CD4-positive, alpha-beta T cell treated with Interferon alpha-2 for 1 hour (primary cell): ENCODE measurements around the gene VMP1.
A peak's percentile ranks its signal among the peaks of the same experiment; 100 is the strongest.
"Not testable (repeated sequence)": the region's sequence is repeated elsewhere in the genome, so short reads cannot be mapped to it uniquely, and the experiment has no call there.

Source experiments
- DNase-seq, 2 donors: peaks; one replicate each; pipeline ENCODE4 v3.0.0-alpha.2; 2020 to 2022

VMP1 gene

DNA sequence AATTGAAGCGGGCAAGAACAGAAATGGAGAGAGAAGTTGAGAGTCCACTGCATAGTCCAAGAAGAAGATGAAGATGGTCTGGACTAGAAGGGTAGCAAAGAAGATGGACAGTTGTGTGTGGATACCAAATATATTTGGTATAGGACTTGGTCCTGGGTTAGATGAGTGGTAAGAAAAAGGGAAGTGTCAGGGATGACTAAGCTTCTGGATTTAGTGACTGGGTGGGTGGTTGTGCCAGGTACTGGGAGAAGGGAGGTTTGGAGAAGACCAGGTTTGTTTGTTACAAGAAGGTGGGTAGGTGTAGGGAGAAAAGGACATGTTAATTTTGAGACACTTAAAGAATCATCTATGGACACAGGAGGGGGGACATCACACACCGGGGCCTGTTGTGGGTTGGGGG, 5.4 kb downstream of the VMP1 start:
- no peak for DNase-seq

DNA sequence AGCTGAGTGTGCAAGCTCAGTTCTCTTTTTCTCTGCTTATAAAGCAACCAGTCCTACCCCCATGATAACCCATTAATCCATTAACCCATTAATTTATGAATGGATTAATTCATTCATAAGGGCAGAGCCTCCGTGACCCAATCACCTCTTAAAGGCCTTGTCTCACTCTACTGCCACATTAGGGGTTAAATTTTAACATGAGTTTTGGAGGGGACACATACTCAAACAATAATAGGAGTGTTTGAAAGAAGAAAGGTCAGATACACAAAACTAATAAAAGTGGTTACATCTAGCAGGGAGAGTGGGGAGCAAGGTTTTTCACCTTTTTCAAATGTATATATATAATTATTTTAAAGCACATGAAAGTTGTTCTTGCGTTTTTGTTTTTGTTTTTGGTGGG, 6.8 kb downstream of the VMP1 start:
- no peak for DNase-seq

DNA sequence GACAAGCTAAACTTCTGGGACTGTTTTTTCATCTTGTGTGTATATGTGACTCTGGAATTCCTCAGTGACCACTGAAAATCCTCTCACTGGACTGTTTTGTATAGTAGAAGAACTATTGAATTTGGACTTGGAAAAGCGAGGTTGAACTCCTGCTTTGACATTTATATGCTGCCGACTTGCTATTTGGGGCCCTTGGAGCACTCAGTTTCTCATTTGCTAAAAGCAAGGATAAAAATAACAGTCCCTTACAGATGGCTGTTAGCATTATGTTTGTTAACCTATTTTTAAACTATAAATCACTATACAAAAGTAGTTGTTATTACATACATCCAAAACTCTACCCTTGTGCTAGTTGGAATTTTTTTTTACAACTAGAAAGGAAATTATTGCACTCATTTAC, 9.0 kb downstream of the VMP1 start:
- no peak for DNase-seq

DNA sequence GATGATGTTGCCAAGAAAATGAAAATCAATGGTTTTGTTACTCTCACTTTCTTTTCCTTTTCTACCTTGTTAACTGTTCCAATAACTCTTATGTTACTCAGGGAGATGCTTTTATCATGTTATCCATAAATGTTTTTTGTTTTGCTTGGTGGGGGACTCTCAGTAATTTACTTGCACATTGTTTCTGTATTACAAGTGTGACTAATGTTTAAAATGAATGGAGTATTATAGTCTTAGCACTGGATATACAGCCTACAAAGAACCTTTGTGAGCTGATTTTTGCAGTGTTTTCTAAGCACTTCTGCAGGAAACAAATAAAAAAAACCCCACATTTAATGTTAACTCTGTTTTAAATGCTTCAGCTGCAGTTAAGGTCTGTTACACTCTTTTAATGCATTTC, 12.1 kb downstream of the VMP1 start:
- no peak for DNase-seq

DNA sequence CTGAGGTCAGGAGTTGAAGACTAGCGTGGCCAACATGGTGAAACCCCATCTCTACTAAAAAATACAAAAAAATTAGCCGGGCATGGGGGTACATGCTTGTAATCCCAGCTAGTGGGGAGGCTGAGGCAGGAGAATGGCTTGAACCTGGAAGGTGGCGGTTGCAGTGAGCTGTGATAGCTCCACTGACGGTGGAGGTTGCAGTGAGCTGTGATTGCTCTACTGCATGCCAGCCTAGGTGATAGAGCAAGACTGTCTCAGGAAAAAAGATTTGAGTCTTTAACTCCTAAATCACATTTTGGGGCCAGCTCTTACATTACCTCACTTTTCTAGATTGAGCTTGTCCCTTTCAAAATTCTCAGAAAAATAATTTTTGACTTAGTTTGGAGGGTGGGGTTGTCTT, 15.2 kb downstream of the VMP1 start:
- no peak for DNase-seq

DNA sequence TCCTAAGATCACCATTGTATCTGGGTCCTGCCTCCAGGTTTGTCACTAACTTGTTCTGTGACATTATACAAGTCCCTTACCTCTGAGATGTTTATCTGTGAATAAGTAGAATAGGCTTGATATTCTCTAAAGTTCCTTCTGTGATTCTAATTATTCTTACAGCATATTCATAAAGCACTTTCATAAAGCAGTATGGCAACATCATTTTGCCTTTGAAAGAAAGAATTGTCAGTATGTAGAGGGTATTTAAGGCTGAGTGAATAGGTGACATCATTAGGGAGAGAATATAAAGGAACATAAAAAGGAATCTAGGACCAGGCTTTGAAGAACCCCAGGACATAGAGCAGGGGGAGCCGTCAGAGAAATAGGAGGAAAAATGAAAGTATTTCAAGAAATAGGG, 15.6 kb downstream of the VMP1 start:
- DNase-seq, result no peak

DNA sequence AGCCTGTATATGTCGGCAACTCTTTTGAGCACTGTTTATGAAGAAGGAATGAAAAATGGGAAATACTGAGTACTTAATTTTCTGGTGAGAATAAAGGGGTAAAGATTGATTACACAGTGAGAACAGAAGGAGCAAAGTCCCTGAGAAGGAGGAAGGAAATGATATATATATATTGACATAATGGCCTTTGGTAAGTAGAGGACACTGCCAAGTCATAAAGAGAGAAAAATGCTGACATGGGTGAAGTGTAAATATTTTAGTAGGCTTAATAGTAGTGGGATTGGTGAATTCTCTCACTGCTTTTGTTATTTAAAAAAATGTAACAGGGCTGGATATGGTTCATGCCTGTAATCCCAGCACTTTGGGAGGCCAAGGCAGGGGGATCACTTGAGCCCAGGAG, 16.2 kb downstream of the VMP1 start:
- no peak for DNase-seq

DNA sequence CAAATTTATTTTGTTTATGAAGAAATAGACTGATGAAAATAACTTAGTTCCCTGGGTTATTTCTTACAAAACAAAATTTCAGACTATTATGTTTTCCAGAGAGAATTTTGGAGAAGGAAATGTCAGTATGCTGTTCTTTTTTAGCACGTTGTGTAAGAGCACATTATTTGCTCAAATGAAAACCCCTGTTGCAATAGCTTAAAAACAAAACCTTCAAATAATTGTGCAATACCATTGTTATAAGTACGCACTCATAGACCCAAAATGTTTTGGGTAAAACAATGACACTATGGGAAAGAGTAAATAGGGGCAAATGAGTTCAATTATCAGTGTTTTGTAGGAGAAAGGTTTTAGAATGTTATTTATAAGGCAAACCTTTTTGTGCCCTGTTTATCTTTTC, 18.2 kb downstream of the VMP1 start:
- DNase-seq, result no peak

DNA sequence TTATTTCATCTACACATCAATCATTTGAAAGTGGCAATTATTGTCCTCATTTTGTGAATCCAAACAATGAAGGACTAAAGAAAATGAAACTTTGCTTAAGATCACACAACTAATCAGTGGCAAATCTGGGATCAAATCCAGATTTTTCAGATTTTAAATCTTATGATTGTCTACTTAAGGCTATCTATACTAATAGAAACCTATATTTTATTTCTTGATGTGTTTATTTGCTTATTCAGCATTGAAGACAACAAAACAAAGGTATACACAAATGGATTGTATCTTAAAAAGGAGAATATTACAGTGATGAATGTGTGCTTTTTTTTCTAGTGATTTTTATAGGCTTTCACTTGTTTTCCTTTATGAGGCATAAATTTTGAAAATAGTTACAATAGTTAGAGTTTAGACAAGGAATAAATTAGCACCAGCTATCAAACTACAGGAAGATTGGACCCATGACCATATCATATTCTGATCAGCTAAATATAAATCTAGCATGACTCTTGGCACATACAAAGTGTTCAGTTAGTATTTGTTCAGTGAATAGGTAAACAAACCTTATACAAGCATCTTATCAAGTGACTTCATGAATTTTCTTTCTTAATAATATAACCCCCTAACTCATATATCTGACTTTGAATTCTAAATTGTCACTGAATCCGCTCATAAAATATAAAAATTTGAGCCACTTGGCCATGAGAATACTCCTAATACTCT, 20.5 kb downstream of the VMP1 start:
- no peak for DNase-seq

DNA sequence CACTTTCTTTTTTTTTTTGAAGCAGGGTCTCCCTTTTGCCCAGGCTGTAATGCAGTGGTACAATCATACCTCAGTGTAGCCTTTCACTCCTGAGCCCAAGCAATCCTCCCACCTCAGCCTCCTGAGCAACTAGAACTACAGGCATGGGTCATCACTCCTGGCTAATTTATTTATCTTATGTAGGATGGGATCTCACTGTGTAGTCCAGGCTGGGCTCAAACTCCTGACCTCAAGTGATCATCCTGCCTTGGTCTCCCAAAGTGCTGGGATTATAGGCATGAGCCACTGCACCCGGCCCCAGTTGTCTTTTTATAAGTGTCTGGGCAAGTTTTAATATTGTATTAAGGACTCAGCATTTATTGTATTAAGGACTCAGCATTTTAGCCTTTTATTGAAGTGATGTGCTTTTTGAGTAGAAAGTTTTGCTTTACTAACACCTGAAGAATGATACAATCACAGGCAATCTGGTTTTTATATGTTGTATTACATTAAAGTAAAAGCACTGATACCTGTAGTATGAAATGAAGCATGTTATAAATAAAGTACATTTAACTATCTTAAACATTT, 22.9 kb downstream of the VMP1 start:
- DNase-seq, result no peak

DNA sequence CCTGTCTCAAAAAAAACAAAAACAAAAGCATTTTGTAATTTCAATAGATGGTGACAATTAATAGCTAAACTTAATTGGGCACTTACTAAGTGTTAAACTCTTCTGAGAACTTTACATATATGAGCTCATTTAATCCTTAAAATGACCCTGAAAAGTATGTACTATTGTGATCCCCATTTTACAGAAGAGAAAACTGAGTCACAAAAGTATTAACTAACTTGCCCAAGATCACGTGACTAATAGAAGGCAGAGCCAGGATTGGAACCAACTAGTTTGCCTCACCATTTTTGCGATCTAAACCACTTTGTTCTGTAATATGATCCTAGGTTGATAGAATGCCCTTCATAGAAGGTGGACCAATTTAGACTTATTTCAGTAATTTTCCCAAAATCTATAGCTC, 26.2 kb downstream of the VMP1 start:
- DNase-seq, result no peak

DNA sequence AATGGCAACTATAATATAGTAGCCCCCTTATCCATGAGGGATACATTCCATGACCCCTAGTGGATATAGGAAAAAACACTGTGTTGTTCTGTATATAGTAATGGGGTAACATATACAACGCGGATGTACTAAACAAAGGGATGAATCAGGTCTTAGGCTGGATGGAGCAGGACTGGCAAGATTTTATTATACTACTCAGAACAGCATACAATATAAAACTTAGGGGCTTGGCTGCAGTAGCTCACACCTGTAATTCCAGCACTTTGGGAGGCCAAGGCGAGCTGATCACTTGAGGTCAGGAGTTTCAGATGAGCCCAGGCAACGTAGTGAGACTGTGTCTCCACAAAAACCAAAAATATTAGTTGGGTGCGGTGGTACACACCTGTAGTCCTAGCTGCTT, 26.8 kb downstream of the VMP1 start:
- DNase-seq, result no peak

DNA sequence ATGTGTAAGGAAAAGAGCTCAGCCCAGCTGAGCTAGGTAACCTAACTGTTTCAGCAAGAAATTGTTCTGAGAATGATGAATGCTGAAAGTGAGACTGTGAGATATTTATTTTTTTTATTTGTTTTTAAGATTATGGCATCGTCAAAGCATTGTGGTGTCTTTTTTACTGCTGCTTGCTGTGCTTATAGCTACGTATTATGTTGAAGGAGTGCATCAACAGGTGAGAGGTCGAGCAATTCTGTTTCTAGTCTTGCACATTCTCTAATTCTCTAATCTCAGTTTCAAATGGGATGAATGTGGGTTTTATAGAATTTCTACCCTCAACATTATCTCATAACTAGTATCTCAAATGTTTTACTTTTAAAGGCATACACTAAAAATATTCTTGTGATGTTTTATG, 29.9 kb downstream of the VMP1 start:
- DNase-seq, result no peak

DNA sequence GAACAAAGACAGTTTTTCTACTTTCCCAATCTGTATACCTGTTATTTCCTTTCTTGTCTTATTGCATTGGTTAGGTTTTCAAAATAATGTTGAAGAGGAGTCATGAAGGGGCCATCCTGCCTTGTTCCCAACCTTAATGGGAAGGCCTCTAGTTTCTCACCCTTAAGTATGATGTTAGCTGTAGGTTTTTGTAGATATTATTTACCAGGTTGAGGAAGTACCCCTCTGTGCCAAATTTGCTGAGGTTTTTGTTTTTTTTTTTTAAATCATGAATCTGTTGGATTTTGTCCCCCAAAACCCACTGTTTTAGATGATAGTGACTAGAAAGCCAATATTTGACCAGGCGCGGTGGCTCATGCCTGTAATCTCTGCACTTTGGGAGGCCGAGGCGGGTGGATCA, 36.4 kb downstream of the VMP1 start:
- DNase-seq, result no peak

DNA sequence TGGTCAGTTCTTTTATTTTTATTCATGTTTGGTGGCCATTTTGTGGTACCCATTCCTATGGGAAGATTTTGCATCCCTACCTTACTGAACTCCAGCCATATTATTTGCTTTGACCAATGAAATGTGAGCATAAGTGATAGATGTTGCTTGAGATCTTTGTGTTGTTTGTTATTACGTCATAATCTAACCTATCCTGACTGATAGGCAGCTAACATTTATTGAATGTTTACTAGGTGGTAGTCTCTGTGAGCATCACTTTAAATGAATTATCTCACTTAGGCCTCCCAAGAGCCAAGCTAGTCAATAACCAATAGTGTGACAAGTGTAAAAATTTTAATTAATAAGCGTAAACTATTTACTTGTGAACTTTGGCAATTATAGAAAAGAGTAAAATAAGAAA, 37.6 kb downstream of the VMP1 start:
- DNase-seq, result no peak

DNA sequence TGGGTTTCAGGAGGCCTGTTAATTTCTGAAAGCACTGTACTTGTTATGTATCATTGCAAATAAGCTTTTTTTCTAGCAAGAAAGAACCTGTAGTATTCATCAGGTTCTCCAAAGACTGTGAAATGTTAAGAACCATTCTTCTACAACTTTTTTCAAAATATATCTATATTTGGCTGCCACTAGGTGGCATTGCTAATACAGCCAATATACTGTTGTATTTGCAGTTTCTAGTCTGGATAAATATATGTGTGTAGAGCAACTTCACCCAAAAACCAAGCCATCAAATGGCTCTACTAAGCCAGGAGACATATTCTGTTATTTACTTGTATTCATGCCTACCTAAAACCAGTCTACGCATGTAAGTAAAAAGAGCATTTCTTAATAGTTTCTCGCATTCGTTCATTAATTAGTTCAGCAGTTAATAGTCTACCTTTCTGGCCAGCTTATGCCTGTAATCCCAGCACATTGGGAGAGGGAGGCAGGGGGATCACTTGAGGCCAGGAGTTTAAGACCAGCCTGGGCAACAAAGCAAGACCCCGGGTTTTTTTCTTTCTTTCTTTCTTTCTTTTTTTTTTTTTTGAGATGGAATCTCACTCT, 39.5 kb downstream of the VMP1 start:
- peak in 1 of 2 donors; percentile 62 for DNase-seq

DNA sequence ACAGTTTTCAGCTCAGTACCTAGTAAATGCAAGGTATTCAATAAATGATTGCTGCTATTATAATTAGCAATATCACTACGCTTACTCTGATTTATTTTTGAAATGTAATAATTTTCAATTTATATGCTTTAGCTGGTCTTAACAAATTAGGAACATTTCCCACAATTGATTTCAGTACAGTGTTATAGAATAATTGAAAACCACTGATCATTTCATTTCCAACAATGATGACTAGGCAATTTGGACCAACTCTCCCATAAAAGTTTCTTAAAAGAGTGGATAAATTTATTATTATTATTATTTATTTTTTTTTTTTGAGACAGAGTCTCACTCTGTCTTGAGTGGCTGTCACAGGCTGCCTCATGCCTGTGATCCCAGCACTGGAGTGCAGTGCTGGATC, 41.1 kb downstream of the VMP1 start:
- no peak for DNase-seq

DNA sequence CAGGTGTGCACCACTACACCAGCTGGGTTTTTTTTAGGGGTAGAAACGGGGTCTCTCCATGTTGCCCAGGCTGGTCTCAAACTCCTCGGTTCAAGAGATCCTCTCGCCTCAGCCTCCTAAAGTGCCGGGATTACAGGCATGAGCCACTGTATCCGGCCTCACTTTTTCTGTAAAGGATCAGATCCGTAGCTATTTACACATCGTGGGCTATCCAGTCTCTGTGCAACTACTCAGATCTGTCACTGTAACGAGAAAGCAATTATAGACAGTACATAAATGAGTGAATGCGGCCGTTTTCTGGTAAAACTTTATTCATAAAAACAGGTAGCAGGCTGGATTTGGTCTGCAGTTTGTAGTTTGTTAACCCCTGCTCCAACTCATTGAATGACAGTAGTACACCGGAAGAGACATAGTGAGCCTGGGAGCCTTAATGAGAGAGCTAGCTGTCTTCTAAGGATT, 44.5 kb downstream of the VMP1 start:
- DNase-seq, result peak in 1 of 2 donors; percentile 30

DNA sequence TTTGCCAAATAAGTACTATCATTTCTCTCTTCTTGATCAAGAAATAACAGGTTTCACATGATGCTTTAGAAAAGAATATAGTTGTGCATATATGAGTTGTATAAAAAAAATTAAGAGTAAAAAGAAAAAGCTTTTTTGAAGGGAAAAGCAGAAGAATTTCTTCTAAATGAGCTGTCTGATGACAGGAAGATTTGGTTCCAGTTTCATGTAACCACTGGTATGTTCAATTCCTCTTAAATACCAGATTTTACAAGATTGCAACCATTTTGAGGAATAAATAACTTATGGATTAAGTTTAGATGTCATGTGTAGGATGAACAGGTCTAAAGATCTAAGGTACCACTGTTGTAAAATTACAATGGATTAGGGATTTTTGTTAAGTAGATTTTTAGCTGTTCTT, 45.0 kb downstream of the VMP1 start:
- DNase-seq, result no peak

DNA sequence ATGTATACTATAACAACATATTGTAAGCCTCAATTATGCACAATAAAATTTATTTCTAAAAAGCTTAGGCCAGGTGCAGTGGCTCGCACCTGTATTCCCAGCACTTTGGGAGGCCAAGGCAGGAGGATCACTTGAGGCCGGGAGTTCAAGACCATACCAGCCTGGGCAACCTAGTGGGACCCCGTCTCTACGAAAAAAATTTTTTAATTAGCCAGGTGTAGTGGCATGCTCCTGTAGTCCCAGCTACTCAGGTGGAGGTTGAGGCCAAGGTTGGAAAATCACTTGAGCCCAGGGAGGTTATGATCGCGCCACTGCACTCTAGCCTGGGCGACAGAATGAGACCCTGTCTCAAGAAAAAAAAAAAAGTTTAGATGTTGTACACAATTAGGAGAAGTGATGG, 45.5 kb downstream of the VMP1 start:
- no peak for DNase-seq

DNA sequence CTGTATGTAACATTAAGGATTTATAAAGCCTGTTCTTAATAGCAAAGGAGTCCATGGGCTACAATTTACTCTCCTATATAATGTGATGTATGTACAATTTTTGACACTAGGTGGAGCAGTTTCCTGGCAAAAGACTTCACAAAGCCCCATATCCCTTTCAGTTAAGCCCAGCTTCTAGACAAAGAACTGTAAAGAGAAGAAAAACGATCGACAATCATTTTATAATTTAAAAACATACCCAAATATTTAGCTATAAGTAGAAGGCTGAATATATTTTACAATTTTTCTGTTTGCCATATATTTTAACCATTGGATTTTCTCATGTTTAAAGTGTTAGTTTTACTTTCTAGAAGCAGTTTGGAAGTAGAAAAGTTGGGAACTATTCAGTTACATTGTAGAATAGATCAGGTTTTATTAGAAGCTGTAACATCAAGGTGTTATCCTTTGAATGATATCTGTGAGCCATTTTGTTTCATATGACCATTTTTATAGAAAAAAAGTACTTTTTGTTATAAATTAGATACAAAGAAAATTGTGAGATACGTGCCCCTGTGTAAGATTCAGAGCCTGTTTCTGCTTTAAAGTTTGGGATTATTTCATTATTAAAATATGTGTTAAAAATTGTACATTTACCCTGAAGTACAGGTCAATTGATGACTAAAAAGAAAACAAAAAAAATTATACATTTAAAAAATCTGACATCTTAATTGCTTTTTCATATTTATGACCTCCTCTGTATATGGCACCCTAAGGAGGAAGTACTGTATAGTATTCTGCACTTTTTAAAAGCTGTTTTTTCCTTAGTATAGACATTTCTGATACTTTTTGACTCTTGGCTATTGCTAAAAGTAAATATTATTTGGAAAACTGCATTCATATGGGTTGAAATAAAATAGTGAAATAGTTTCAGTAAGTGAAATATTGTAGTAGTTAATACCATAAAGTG, 46.3 kb downstream of the VMP1 start:
- DNase-seq, result peak; percentile 39 to 89

DNA sequence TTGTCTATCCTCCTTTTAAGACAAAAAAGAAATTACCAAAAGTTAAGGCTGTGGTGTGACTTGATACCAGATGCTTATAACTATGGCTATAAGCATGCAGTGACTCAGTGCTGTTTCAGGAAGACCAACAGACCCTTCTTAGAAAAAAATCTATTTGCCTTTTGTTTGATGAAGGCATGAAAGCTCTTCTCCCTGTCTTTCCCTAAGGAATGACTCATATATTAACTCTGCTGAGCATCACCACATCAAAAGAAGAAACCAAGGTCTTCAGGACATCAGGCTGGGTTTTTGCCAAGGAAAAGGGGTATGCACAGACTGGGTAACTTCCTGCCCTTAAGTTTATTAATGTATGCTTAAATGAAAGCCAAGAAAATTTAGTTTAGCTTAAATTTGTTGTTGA, 47.1 kb downstream of the VMP1 start:
- DNase-seq, result peak in 1 of 2 donors; percentile 50

DNA sequence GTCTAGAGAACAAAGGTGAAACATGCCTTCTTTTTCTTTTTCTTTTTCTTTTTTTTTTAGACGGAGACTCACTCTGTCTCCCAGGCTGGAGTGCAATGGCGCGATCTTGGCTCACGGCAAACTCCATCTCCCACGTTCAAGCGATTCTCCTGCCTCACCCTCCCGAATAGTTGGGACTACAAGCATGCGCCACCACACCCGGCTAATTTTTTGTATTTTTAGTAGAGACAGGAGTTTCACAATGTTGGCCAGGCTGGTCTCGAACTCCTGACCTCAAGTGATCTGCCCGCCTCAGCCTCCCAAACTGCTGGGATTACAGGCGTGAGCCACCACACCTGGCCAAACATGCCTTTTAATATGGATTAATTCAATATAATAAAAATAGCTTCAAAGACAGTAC, 47.6 kb downstream of the VMP1 start:
- DNase-seq, result not testable (repeated sequence)
